Ishikawa (cell line): ENCODE results near the gene CBLL1.

Experiments used
- CEBPB ChIP-seq: IDR thresholded peaks from 2 replicates; pipeline ENCODE4 v1.6.1; 2012
- CREB1 ChIP-seq: IDR thresholded peaks from 2 replicates; pipeline ENCODE4 v1.6.1; 2012; ENCODE audit warnings: low read depth
- EGR1 ChIP-seq: IDR thresholded peaks from 2 replicates; pipeline ENCODE4 v1.6.1; 2012
- EP300 ChIP-seq: IDR thresholded peaks from 2 replicates; pipeline ENCODE4 v1.6.1; 2012; ENCODE audit warnings: borderline replicate concordance
- FOXM1 ChIP-seq: IDR thresholded peaks from 2 replicates; pipeline ENCODE4 v1.6.1; 2012; ENCODE audit warnings: low read depth, borderline replicate concordance
- MAX ChIP-seq: IDR thresholded peaks from 2 replicates; pipeline ENCODE4 v1.6.1; 2012
- NFIC ChIP-seq: IDR thresholded peaks from 2 replicates; pipeline ENCODE4 v1.6.1; 2012
- RAD21 ChIP-seq: IDR thresholded peaks from 2 replicates; pipeline ENCODE4 v1.6.1; 2012; ENCODE audit warnings: low read depth
- REST ChIP-seq: IDR thresholded peaks from 2 replicates; pipeline ENCODE4 v1.6.1; 2012; ENCODE audit warnings: low read depth, mild to moderate bottlenecking
- TAF1 ChIP-seq: IDR thresholded peaks from 2 replicates; pipeline ENCODE4 v1.6.1; 2012; ENCODE audit warnings: low read depth, mild to moderate bottlenecking
- TCF12 ChIP-seq: IDR thresholded peaks from 2 replicates; pipeline ENCODE4 v1.6.1; 2012; ENCODE audit warnings: low read depth
- TEAD4 ChIP-seq: IDR thresholded peaks from 2 replicates; pipeline ENCODE4 v1.6.1; 2012
- USF1 ChIP-seq: IDR thresholded peaks from 2 replicates; pipeline ENCODE4 v1.6.1; 2012
- YY1 ChIP-seq: IDR thresholded peaks from 2 replicates; pipeline ENCODE4 v1.6.1; 2012; ENCODE audit warnings: low read depth

- TF ChIP-seq CEBPB (no peak), RAD21 (no peak), EP300 (no peak), MAX (no peak), YY1 (no peak), TCF12 (no peak), REST (no peak), EGR1 (no peak), FOXM1 (no peak), NFIC (no peak), TEAD4 (no peak), TAF1 (no peak), USF1 (no peak), CREB1 (no peak)
Measured at GRCh38 chr7:107712896-107713295, 31.0 kb upstream of the CBLL1 start.
